H1 (cell line): ENCODE measurements around the gene BCAS3. TPM values are rescaled to one million over a fixed set of nuclear protein-coding genes. Genes with fewer than 3 reads are reported as not detected.

Experiments
- ATF3 ChIP-seq: IDR thresholded peaks from 2 replicates; pipeline ENCODE4 v1.6.1; 2011; ENCODE audit warnings: low read depth, mild to moderate bottlenecking, low read length; ENCODE audit not compliant: insufficient read depth
- BRCA1 ChIP-seq: IDR thresholded peaks from 2 replicates; pipeline ENCODE4 v1.6.1; 2012; ENCODE audit warnings: low read depth, low read length, improper control_type of control experiment
- CHD7 ChIP-seq: fragments of 300-600 bp; sonication (generic); IDR thresholded peaks from 2 replicates; pipeline ENCODE4 v1.7.1; 2012; ENCODE audit warnings: low read length, moderate library complexity, mild to moderate bottlenecking, inconsistent platforms; ENCODE audit not compliant: insufficient replicate concordance
- KDM1A ChIP-seq: fragments of 200-600, 300-600 bp; sonication (generic); IDR thresholded peaks from 2 replicates; pipeline ENCODE4 v1.7.1; 2016; ENCODE audit warnings: mild to moderate bottlenecking, low read length, borderline replicate concordance
- KDM5A ChIP-seq: fragments of 200-600 bp; IDR thresholded peaks from 2 replicates; pipeline ENCODE4 v1.7.1; 2012; ENCODE audit warnings: mild to moderate bottlenecking, low read length, inconsistent platforms, mixed read lengths
- TEAD4 ChIP-seq: IDR thresholded peaks from 2 replicates; pipeline ENCODE4 v1.6.1; 2012; ENCODE audit warnings: low read depth, low read length, inconsistent platforms, mixed read lengths
- polyA plus RNA-seq, 7 experiments: library from polyadenylated mRNA; depleted of rRNA in 3 of 7; stranded (reverse) in 5 of 7; unstranded in 2 of 7; fragments of >200 nt in 5 of 7; fragments of 200-250 nt in 2 of 7; gene quantifications; 1 replicate in 5 of 7; 2 replicates in 1 of 7; 4 replicates in 1 of 7; pipeline versions ENCODE4 v1.2.1 to v1.2.3, GENCODE V29; 2011 to 2013; ENCODE audit warnings: missing spikeins in 2 of 7, mixed read lengths in 2 of 7
- total RNA-seq: library from RNA; stranded (reverse); fragmentation: NEBNext Ultra II Directional; extraction: Animal tissue kit (Norgen Biotek cat#: 25700); gene quantifications from 2 replicates; pipeline ENCODE4 v1.2.1, GENCODE V29; 2021

Gene BCAS3
- total and polyA plus RNA-seq, 2 of the 8 experiments (the other 6 are each of a cell fraction or from before 2014, with no cell fraction given) = 9.9 to 13.3 TPM

- no peak for TF ChIP-seq CHD7
- TF ChIP-seq BRCA1 = no peak
- TF ChIP-seq KDM1A = no peak
- no peak for TF ChIP-seq TEAD4
- no peak for TF ChIP-seq ATF3
- no peak for TF ChIP-seq KDM5A
These were observed 734.6 kb downstream of the BCAS3 start (continued) for GRCh38 chr17:61412143-61412859.
